GM10847 (cell line): ENCODE measurements around the gene CTTNBP2.

Source experiments
- POLR2A ChIP-seq: IDR thresholded peaks from 2 replicates; pipeline ENCODE4 v1.6.1; 2011; ENCODE audit not compliant: insufficient read length; ENCODE audit errors: extremely low read depth

Gene CTTNBP2

GRCh38 chr7:117854186-117854585, 19.1 kb downstream of the CTTNBP2 start:
- TF ChIP-seq POLR2A, result no peak

GRCh38 chr7:117848941-117849340, 24.3 kb downstream of the CTTNBP2 start:
- no peak for TF ChIP-seq POLR2A

DNA sequence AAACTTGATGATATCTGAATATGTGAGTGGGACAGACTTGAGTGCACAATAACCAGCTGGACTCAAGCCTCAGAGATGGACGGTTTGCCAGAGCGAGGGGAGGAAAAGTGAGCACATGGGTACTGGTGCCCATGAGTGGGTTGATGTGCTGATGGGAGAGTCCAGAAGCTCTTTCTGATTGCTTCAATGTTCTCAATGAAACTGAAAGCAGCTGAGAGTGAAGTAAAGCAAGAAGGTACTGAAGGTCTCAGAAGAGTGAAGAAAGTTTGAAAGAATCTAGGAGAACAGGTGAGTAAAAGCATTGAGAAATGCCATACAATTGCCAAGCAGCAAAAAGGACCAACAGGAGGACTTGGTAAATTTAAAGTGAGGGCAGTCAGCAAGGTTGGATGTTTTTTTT, 28.6 kb downstream of the CTTNBP2 start:
- TF ChIP-seq POLR2A, result no peak

- no peak for TF ChIP-seq POLR2A
Observed at GRCh38 chr7:117841611-117842010, 31.6 kb downstream of the CTTNBP2 start.

- no peak for TF ChIP-seq POLR2A
Observed at GRCh38 chr7:117841011-117841410, 32.2 kb downstream of the CTTNBP2 start.

DNA sequence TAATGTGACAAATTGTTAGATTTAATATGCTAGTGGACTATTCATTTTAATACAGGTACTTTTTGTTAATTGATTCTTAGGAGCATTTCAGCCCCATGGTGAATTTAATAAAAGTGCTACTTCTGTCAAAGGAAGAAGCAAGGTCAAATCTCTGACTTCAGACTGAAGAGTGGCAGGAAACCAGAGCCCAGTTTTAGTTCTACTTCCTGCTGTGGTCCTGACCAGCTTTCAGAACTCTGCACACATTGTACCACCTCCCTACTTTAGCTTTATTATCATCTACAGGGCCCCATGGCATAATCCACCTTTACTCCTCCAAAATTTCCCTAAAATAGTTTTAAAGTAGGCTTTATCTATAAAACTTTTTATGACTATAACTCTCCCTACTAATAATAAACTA, 33.7 kb downstream of the CTTNBP2 start:
- no peak for TF ChIP-seq POLR2A

- no peak for TF ChIP-seq POLR2A
Observed at GRCh38 chr7:117837841-117838240, 35.4 kb downstream of the CTTNBP2 start.

- no peak for TF ChIP-seq POLR2A
Observed at GRCh38 chr7:117835016-117835664, 38.1 kb downstream of the CTTNBP2 start.

DNA sequence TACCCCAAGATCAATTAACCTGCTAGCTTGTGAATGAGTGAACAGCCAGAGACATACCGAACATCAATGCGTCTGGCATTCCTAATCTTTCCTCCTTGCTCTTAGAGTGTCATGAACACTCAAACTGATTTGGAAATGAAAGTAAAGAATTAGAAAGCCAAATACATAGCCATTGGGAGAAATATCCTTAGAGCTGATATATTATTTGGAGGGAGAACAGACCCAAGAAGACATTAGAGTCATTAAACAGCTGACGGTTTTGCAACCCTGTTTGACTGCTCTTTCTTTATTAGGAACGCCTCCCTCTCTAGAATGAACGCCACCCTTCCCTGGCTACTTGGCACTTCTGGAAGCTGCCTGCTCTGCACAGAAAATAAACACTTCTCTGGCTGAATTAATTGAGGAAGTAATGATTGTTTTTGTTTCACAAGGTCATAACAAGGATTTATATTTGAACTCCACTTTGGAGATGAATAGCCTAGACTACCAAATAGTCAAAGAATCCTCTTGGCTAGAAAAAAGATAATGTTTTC, 42.8 kb downstream of the CTTNBP2 start:
- TF ChIP-seq POLR2A, result no peak

GRCh38 chr7:117829450-117830117, 43.7 kb downstream of the CTTNBP2 start:
- no peak for TF ChIP-seq POLR2A

DNA sequence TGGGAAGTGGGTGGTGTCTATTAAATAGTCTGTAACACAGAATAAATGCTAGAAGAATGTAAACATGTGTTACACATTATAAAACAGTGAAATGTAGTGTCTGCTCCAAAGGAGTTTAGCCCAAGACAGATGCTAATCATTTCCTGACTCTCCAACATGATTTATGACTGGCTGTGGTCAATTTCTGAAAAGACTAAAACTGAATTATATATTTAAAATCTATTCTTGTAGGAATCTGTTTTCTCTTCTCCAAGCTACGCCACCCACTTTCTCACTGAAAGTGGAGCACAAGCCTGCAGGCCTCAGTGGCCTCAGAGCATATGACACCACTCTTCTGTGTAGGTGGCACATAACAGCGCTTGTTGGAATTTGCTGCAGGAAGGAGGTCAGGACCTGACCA, 44.4 kb downstream of the CTTNBP2 start:
- TF ChIP-seq POLR2A, result no peak

GRCh38 chr7:117827862-117828261, 45.4 kb downstream of the CTTNBP2 start:
- TF ChIP-seq POLR2A, result no peak

GRCh38 chr7:117825132-117825531, 48.1 kb downstream of the CTTNBP2 start:
- no peak for TF ChIP-seq POLR2A

DNA sequence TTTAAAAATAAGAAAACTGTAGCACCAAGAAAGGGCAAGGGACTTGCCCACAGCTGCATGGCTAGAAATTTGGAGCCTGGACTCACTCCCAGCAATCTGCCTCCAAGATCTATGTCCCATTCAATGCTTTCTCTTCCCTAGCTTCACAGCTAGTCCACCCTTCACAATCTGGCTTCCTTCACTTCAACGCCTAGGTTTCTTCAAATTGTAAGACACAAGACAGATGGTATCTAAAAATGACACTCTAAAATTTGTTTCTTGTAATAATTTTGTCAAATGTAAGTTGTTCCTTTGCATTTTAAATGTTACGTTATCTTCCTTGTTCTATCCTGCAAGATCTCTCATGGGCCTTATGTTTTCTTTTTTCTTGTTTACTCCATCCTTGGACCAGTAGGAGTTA, 48.6 kb downstream of the CTTNBP2 start:
- TF ChIP-seq POLR2A, result no peak

GRCh38 chr7:117819558-117819957, 53.7 kb downstream of the CTTNBP2 start:
- no peak for TF ChIP-seq POLR2A

DNA sequence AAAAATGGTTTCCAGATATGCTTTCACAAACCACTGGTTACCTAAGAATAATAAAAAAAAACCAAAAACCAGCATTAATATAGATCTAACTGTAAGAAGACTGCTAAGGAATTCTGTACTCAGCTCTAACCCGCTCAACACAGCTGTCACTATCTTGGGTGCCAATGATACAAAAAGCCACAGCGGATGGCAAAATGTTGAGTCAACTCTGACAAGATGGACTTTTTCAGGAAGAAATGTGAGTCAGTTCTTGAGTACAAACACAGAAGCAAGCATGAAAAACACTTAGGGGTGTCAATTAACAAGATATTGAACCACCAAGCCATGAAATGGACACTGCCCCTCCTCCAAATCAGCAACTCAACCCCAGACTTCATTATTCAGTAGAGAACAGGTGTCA, 55.0 kb downstream of the CTTNBP2 start:
- no peak for TF ChIP-seq POLR2A

- no peak for TF ChIP-seq POLR2A
Observed at GRCh38 chr7:117816727-117817126, 56.5 kb downstream of the CTTNBP2 start.
